ENCODE measurements around the gene FBXO48. TPM values are rescaled to one million over a fixed set of nuclear protein-coding genes. Genes with fewer than 3 reads are reported as not detected.

Gene FBXO48
- total RNA-seq, 1 experiment from 2014 or later: 1.7 TPM

- no peaks in the 10 kb centered on the region for H3K9me3 Mint-ChIP-seq (ENCODE audit: unreplicated experiment)
- no peak overlapping the region for H3K27ac Mint-ChIP-seq (ENCODE audit: low read depth, unreplicated experiment)
- ChIA-PET CTCF (interaction anchor here (0.6 kb wide), 1 partner anchor 488 kb away, joined by 3 read pairs; no protein-coding TSS in a partner anchor), POLR2A (interaction anchor here (2.4 kb wide), 2 partner anchors 9 to 12 kb away, joined by 7 to 11 read pairs; partner anchors contain the start of genes APLF and FBXO48)
- BruUV-seq (replicated peaks): no TSS peak
- DNase-seq (ENCODE audit: unreplicated experiment): no peak
- H3K27me3 Mint-ChIP-seq (ENCODE audit: insufficient read depth, unreplicated experiment): no peaks in the 10 kb centered on the region
- TF ChIP-seq CTCF (IDR thresholded peaks at IDR 0.05; ENCODE audit: unreplicated experiment): no peak
- no peak overlapping the region for H3K4me3 Mint-ChIP-seq (ENCODE audit: unreplicated experiment)
- H3K4me1 Mint-ChIP-seq (ENCODE audit: insufficient read depth, unreplicated experiment): peaks cover 5% of the 10 kb centered on the region
- intact Hi-C loops (cut with micrococcal nuclease): no loop called here
- H3K36me3 Mint-ChIP-seq (ENCODE audit: insufficient read depth, unreplicated experiment): no peaks in the 10 kb centered on the region
Observed at GRCh38 chr2:68454719-68455118, 12.4 kb downstream of the FBXO48 start.

DNA sequence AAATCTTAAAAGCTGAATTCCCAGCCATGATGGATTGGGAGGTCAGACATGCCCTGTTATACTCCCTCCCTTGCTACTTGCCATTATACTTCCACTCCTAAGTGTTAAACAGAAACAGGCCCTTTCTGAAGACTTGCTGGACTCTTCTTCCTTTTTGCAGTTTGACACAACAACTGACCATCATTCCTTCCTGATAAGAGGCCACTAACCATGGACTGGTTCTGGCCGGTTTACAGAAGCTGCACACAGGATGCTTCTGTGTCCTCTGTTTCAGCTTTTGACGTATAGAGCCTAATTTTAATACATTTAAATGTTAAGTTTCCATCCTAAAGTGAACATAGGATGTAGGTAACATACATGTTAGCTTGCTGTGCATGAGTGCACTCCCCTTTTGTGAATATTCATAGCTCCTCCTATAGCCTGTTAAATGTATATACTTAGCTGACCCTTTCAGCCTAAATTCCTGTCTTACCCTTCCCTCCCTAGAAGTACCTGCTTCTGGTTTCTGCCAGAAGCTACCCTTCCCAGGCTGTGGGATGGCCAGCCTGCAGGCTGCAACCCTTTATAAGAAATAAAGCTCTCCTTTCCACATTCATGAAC, 13.2 kb downstream of the FBXO48 start:
- ChIA-PET POLR2A (interaction anchor here (0.6 to 2.4 kb wide), 5 partner anchors 10 to 1498 kb away, joined by 3 to 11 read pairs (median 7); partner anchors contain the start of genes APLF and FBXO48), CTCF (interaction anchor here (0.6 to 2.0 kb wide), 3 partner anchors 10 to 489 kb away, joined by 3 to 7 read pairs (median 5); no protein-coding TSS in a partner anchor)
- Mint-ChIP-seq H3K4me1 (ENCODE audit: insufficient read depth, unreplicated experiment) (peaks cover under 1% of the 10 kb centered on the region), H3K4me3 (ENCODE audit: unreplicated experiment) (no peak overlapping the region), H3K27me3 (ENCODE audit: insufficient read depth, unreplicated experiment) (no peaks in the 10 kb centered on the region), H3K9me3 (ENCODE audit: unreplicated experiment) (no peaks in the 10 kb centered on the region), H3K27ac (ENCODE audit: low read depth, unreplicated experiment) (no peak overlapping the region), H3K36me3 (ENCODE audit: insufficient read depth, unreplicated experiment) (no peaks in the 10 kb centered on the region)
- intact Hi-C loops (cut with micrococcal nuclease): no loop called here
- BruUV-seq (replicated peaks): no TSS peak
- DNase-seq (ENCODE audit: unreplicated experiment): no peak
- no peak for TF ChIP-seq CTCF (IDR thresholded peaks at IDR 0.05; ENCODE audit: unreplicated experiment)

DNA sequence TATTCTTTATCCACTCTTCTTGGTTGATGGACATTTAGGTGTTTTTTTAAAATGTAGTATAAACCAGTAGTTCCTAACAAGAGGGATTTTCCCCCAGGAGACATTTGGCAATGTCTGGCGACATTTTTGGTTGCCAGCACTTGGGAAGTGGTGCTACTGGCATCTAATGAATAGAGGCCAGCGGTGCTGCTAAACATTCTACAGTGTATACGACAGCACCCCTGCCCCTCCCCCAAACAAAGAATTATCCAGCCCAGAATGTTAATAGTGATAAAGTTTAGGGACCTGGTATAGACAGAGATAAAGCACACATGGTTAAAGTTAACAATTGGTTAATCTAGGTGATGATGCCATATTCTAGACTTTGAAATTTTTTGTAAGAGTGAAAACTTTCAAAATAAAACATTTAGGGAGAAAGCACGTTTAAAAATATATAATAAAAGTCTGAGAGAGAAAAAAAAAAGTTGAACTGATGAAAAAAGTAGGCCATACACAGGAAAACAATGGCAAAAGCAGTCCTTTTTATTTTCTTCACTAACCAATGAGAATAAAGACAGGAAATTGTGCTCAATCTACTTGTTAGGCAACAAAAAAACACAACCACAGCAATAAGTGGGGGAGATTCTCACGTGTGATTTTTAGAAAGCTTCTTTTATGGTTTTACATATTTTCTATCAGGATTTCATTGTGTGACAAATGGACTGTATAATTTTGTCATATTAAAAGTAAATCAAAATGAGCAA, 14.8 kb downstream of the FBXO48 start:
- TF ChIP-seq CTCF (IDR thresholded peaks at IDR 0.05; ENCODE audit: unreplicated experiment): no peak
- CTCF ChIA-PET: interaction anchor here (1.6 to 2.0 kb wide), 2 partner anchors 11 kb away, joined by 5 to 7 read pairs; no protein-coding TSS in a partner anchor

More for the DNA sequence above, 14.8 kb downstream of the FBXO48 start:
- no peaks in the 10 kb centered on the region for H3K36me3 Mint-ChIP-seq (ENCODE audit: insufficient read depth, unreplicated experiment)
- intact Hi-C loops (cut with micrococcal nuclease): no loop called here
- no peaks in the 10 kb centered on the region for H3K4me1 Mint-ChIP-seq (ENCODE audit: insufficient read depth, unreplicated experiment)
- no peaks in the 10 kb centered on the region for H3K9me3 Mint-ChIP-seq (ENCODE audit: unreplicated experiment)
- H3K27ac Mint-ChIP-seq (ENCODE audit: low read depth, unreplicated experiment): no peak overlapping the region
- BruUV-seq (replicated peaks): no TSS peak
- POLR2A ChIA-PET: interaction anchor here (0.7 to 2.4 kb wide), 5 partner anchors 8 to 1482 kb away, joined by 3 to 11 read pairs (median 7); partner anchors contain the start of genes APLF and FBXO48
- H3K4me3 Mint-ChIP-seq (ENCODE audit: unreplicated experiment): no peak overlapping the region
- H3K27me3 Mint-ChIP-seq (ENCODE audit: insufficient read depth, unreplicated experiment): no peaks in the 10 kb centered on the region
- no peak for DNase-seq (ENCODE audit: unreplicated experiment)
